ENCODE data around the gene GRHPR. TPM values are rescaled to one million over a fixed set of nuclear protein-coding genes. Genes with fewer than 3 reads are reported as not detected.

The GRHPR gene
- total and polyA plus RNA-seq, 10 of the 15 experiments (the other 5 are each of a cell fraction or from before 2014, with no cell fraction given), result 52.4 to 194 (median 126) TPM

- TF ChIP-seq ETV6 (conservative IDR thresholded peaks at IDR 0.05 in 1 of 2, IDR thresholded peaks at IDR 0.05 in 1 of 2; ENCODE audit: borderline replicate concordance in 1 of 2, low read depth in 1 of 2) (peak in 1 of 2 experiments; percentile 93; a peak in 2 of 4 replicates), CBFB (IDR thresholded peaks at IDR 0.05; ENCODE audit: low read depth) (peak; percentile 99), PAX8 (IDR thresholded peaks at IDR 0.05) (no peak), POLR2AphosphoS5 (IDR thresholded peaks at IDR 0.05; ENCODE audit: low read length) (peak; percentile 77; the same call in 1 of the 2 replicates), CUX1 (IDR thresholded peaks at IDR 0.05; ENCODE audit: insufficient replicate concordance, low read depth, low read length) (peak; percentile 43), NRF1 (conservative IDR thresholded peaks at IDR 0.05; ENCODE audit: low read depth, low read length) (no peak), SREBF1 (IDR thresholded peaks at IDR 0.05; ENCODE audit: low read length) (peak; percentile 41; the same call in 1 of the 2 replicates), RELA (IDR thresholded peaks at IDR 0.05; ENCODE audit: borderline replicate concordance, partially characterized antibody) (peak; percentile 97), TAF1 (IDR thresholded peaks at IDR 0.05; ENCODE audit: borderline replicate concordance, low read depth, low read length) (peak; percentile 65; the same call in 1 of the 2 replicates), PRDM15 (CRISPR knock-in tag; IDR thresholded peaks at IDR 0.05) (no peak), CREM (IDR thresholded peaks at IDR 0.05; ENCODE audit: low read depth) (peak; percentile 98), NFYA (IDR thresholded peaks at IDR 0.05; ENCODE audit: borderline replicate concordance, low read depth, low read length) (no peak), SUPT20H (IDR thresholded peaks at IDR 0.05; ENCODE audit: borderline replicate concordance, control insufficient read depth, low read depth, low read length) (no peak), BRCA1 (IDR thresholded peaks at IDR 0.05; ENCODE audit: low read depth, low read length) (no peak), MYC (IDR thresholded peaks at IDR 0.05; ENCODE audit: insufficient read depth, insufficient read length, insufficient replicate concordance, low read length, severe bottlenecking) (peak; percentile 67)
- TF ChIP-seq, protein P1, sequence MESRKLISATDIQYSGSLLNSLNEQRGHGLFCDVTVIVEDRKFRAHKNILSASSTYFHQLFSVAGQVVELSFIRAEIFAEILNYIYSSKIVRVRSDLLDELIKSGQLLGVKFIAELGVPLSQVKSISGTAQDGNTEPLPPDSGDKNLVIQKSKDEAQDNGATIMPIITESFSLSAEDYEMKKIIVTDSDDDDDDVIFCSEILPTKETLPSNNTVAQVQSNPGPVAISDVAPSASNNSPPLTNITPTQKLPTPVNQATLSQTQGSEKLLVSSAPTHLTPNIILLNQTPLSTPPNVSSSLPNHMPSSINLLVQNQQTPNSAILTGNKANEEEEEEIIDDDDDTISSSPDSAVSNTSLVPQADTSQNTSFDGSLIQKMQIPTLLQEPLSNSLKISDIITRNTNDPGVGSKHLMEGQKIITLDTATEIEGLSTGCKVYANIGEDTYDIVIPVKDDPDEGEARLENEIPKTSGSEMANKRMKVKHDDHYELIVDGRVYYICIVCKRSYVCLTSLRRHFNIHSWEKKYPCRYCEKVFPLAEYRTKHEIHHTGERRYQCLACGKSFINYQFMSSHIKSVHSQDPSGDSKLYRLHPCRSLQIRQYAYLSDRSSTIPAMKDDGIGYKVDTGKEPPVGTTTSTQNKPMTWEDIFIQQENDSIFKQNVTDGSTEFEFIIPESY (IDR thresholded peaks at IDR 0.05), result 0 out of 2 replicates have a peak, but pooled peaks have one; percentile 41
Observed at GRCh38 chr9:37408933-37409710, 13.4 kb upstream of the GRHPR start (continued).

All from GM12878 (cell line).